ENCODE data around the gene NRIP1.

GRCh38 chr21:15077529-15078145, 12.8 kb upstream of the NRIP1 start:
- TF ChIP-seq EZH2 (IDR thresholded peaks at IDR 0.05) (no peak), POLR2AphosphoS5 (IDR thresholded peaks at IDR 0.05; ENCODE audit: borderline replicate concordance, low read depth, low read length) (no peak)
